ENCODE data around the gene ALK.

GRCh38 chr2:29212009-29212408 is 709.4 kb downstream of the ALK start:
- no peak for TF ChIP-seq CTCF (IDR thresholded peaks at IDR 0.05; ENCODE audit: borderline replicate concordance, extremely low read depth, low read length, poor library complexity, severe bottlenecking)
- no peak for TF ChIP-seq EZH2 (IDR thresholded peaks at IDR 0.05; ENCODE audit: borderline replicate concordance, low read depth, low read length, severe bottlenecking)

Measured in DND-41 (cell line).